ENCODE data around the gene AOC2.

Gene AOC2

DNA sequence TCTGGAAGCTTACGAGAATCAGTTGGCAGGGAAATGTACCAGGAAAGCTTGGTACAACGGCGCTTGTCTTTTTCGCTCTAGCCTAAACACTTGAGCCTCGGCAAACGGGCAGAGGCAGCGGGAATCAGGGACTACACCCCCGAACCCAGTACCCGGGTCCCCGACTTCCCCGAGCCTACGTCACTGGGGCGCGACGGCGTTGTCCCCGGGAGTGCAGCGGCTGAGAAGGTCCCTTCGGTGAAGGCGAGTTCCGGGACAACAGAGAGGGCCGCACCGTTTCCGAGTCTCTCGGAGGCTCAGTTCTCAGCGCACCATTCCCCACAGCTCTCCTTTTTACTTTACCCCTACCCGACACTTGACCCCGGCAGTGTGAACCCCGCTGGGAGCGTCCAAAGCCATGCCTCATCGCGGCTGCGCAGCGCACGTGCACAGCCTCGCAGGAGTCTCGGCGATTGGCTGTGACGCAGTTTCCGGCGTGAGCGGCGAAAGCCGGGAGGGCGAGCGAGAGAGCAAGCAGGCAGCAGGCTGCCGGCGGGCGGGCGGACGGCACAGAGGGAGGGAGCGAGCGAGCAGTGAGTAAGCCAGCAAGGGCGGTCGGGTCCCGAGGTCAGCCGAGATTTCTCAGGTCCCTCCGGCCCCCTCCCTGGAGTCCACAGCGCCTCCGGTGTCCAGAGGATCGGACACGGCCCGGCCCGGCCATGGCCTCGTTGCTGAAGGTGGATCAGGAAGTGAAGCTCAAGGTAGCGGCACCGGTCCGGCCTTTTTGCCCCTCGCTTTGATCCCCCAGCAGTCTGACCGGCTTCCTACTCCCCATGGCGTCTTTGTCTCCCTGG is 11.2 kb upstream of the AOC2 start, which contains the start of gene PSME3:
Gene PSME3 (plus strand): TSS at position 464 of the 833 bp plus-strand sequence. CDS start 235 bp downstream, at position 699.
- peak within 1 kb of the TSS; percentile 88 for H3K27ac ChIP-seq
- TF ChIP-seq CTCF (conservative IDR thresholded peaks at IDR 0.05), result no peak

GRCh38 chr17:42833767-42834422 is 10.5 kb upstream of the AOC2 start:
- TF ChIP-seq CTCF (conservative IDR thresholded peaks at IDR 0.05), result no peak
- peak overlapping the region; percentile 88 for H3K27ac ChIP-seq

- TF ChIP-seq CTCF (conservative IDR thresholded peaks at IDR 0.05), result no peak
- no peak overlapping the region for H3K27ac ChIP-seq
Measured at GRCh38 chr17:42835732-42836131, 8.6 kb upstream of the AOC2 start.

DNA sequence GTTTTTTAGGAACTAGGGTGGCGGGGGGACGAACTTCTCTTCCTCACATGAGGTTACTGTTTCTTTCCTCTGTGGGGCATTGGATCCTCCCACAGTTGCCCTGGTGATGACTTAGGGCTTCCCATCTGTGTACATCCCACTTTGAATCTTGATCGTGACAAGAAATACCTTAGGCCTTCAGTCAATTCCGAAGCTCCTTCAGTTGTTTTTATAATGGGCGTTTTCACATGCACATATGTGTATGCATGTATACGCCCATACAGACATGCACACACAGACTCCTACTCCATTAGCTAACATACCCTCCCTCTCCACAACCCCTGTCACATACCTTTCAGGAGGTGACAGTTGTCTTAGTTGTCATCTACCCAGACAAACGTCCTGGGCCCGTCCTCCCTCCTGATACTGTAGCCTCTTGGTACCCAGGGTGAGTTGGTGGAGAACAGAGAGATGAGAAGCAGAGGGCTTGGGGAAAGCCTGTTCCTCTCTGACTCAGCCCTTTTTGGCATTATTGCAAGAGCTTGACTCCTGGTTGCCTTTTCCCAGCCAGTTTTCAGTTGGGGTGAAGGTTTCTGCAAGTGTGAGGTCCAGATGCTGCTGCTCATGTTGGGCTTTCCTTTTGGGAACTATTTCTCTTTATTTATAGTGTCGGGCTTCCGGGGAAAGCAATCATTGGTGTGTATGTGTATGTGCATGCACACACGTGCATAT is 2.2 kb upstream of the AOC2 start:
- TF ChIP-seq CTCF (conservative IDR thresholded peaks at IDR 0.05), result no peak

GRCh38 chr17:42843358-42843934 is 934 bp upstream of the AOC2 start:
- H3K27ac ChIP-seq, result no peak overlapping the region
- TF ChIP-seq CTCF (conservative IDR thresholded peaks at IDR 0.05), result peak; percentile 99

More for the DNA sequence above, 2.2 kb upstream of the AOC2 start:
- no peak overlapping the region for H3K27ac ChIP-seq

- H3K27ac ChIP-seq, result no peak overlapping the region
- no peak for TF ChIP-seq CTCF (conservative IDR thresholded peaks at IDR 0.05)
Measured at GRCh38 chr17:42844761-42845555, 578 bp downstream of the AOC2 start.

Data from VCaP (cell line).